ENCODE measurements around the gene FAM184A. TPM values are rescaled to one million over a fixed set of nuclear protein-coding genes. Genes with fewer than 3 reads are reported as not detected.

The FAM184A gene
- total RNA-seq, 1 experiment from 2014 or later = 0.97 TPM

DNA sequence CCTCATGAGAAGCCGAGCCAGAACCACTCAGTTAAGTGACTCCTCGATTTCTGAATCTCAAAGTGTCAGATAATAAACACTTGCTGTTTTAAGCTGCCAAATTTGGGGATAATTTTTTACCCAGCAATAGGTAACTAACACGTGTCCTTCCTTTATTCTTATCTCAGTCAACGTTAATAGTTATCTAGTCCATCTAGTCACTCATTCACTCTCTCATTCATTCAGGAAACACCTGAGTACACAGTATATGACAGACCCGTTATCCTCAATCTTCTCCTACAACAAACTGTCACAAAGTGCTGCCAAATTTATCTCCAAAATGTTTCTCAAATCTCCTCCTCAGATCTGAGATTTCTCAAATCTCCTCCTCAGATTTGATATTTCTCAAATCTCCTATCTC lies 13.1 kb downstream of the FAM184A start:
- H3K4me1 ChIP-seq (ENCODE audit: insufficient read depth, low read length, poor library complexity, severe bottlenecking) = no peaks in the 10 kb centered on the region
- intact Hi-C loops (cut with micrococcal nuclease; ENCODE audit: unreplicated experiment) = no loop called here
- no peak overlapping the region for H3K4me3 ChIP-seq (ENCODE audit: low read depth, low read length, poor library complexity, severe bottlenecking)
- no peak for DNase-seq (ENCODE audit: low spot score)
- H3K27me3 ChIP-seq (replicated peaks; ENCODE audit: insufficient read depth, low read depth, low read length, poor library complexity) = no peaks in the 10 kb centered on the region
- POLR2A ChIA-PET (ENCODE audit: low non-redundant PET) = no interaction called here
- TF ChIP-seq EZH2 (IDR thresholded peaks at IDR 0.05; ENCODE audit: borderline replicate concordance, low read depth, low read length, poor library complexity, severe bottlenecking) = no peak
- TF ChIP-seq, protein P1, sequence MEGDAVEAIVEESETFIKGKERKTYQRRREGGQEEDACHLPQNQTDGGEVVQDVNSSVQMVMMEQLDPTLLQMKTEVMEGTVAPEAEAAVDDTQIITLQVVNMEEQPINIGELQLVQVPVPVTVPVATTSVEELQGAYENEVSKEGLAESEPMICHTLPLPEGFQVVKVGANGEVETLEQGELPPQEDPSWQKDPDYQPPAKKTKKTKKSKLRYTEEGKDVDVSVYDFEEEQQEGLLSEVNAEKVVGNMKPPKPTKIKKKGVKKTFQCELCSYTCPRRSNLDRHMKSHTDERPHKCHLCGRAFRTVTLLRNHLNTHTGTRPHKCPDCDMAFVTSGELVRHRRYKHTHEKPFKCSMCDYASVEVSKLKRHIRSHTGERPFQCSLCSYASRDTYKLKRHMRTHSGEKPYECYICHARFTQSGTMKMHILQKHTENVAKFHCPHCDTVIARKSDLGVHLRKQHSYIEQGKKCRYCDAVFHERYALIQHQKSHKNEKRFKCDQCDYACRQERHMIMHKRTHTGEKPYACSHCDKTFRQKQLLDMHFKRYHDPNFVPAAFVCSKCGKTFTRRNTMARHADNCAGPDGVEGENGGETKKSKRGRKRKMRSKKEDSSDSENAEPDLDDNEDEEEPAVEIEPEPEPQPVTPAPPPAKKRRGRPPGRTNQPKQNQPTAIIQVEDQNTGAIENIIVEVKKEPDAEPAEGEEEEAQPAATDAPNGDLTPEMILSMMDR (conservative IDR thresholded peaks at IDR 0.05; ENCODE audit: low read depth, low read length) = no peak
- CTCF ChIA-PET = no interaction called here
- H3K9me3 ChIP-seq (ENCODE audit: low read depth, low read length, poor library complexity, severe bottlenecking) = no peaks in the 10 kb centered on the region
- no peak overlapping the region for H3K27ac ChIP-seq (ENCODE audit: low read depth, low read length, poor library complexity, severe bottlenecking)
- no TSS peak for BruUV-seq (replicated peaks)
- no peaks in the 10 kb centered on the region for H3K36me3 ChIP-seq (ENCODE audit: insufficient read depth, low read length, poor library complexity, severe bottlenecking)

DNA sequence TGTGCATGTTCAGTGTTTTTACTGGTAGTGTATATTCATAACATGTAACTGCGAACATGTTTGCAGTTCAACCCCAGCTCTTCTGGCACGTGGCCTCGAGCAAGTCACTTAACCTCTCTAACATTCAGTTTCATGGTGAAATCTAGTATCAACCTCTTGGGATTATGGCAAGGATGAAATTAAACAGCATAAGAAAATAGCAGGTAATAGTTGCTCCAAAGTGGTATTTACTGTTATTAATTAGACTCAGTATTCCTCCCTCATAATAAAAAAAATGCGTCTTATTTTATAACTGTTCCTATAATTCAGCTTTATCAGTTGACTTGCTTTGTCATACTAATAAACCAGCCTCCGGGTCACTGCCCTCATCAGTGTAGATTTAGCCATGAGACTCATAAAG lies 15.0 kb downstream of the FAM184A start:
- H3K9me3 ChIP-seq (ENCODE audit: low read depth, low read length, poor library complexity, severe bottlenecking) = no peaks in the 10 kb centered on the region
- no peak overlapping the region for H3K27ac ChIP-seq (ENCODE audit: low read depth, low read length, poor library complexity, severe bottlenecking)
- no TSS peak for BruUV-seq (replicated peaks)
- H3K36me3 ChIP-seq (ENCODE audit: insufficient read depth, low read length, poor library complexity, severe bottlenecking) = no peaks in the 10 kb centered on the region
- POLR2A ChIA-PET (ENCODE audit: low non-redundant PET) = no interaction called here
- no peak for DNase-seq (ENCODE audit: low spot score)
- CTCF ChIA-PET = no interaction called here
- H3K27me3 ChIP-seq (replicated peaks; ENCODE audit: insufficient read depth, low read depth, low read length, poor library complexity) = no peaks in the 10 kb centered on the region
- intact Hi-C loops (cut with micrococcal nuclease; ENCODE audit: unreplicated experiment) = no loop called here
- H3K4me1 ChIP-seq (ENCODE audit: insufficient read depth, low read length, poor library complexity, severe bottlenecking) = no peaks in the 10 kb centered on the region
- no peak overlapping the region for H3K4me3 ChIP-seq (ENCODE audit: low read depth, low read length, poor library complexity, severe bottlenecking)
- TF ChIP-seq, protein P1 (conservative IDR thresholded peaks at IDR 0.05; ENCODE audit: low read depth, low read length) = no peak
- TF ChIP-seq EZH2 (IDR thresholded peaks at IDR 0.05; ENCODE audit: borderline replicate concordance, low read depth, low read length, poor library complexity, severe bottlenecking) = no peak

DNA sequence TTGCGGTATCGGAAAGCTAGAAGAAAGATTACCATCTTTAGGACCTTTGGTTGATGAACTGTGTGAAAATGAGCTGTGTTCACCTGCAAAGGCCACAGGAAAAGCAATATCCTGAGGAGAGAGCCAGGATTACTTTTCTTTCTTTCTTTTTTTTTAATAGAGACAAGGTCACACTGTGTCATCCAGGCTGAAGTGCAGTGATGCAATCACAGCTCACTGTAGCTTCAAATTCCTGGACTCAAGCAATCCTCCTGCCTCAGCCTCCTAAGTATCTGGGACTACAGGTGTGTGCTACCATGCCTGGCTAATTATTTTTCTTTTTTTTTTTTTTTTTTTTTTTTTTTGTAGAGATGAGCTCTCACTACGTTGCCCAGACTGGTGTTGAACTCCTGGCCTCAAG lies 17.2 kb downstream of the FAM184A start:
- H3K9me3 ChIP-seq (ENCODE audit: low read depth, low read length, poor library complexity, severe bottlenecking) = no peaks in the 10 kb centered on the region
- no peak overlapping the region for H3K4me3 ChIP-seq (ENCODE audit: low read depth, low read length, poor library complexity, severe bottlenecking)
- no peaks in the 10 kb centered on the region for H3K36me3 ChIP-seq (ENCODE audit: insufficient read depth, low read length, poor library complexity, severe bottlenecking)
- no peak for DNase-seq (ENCODE audit: low spot score)
- no peaks in the 10 kb centered on the region for H3K4me1 ChIP-seq (ENCODE audit: insufficient read depth, low read length, poor library complexity, severe bottlenecking)
- H3K27ac ChIP-seq (ENCODE audit: low read depth, low read length, poor library complexity, severe bottlenecking) = no peak overlapping the region
- ChIA-PET CTCF (no interaction called here), POLR2A (ENCODE audit: low non-redundant PET) (no interaction called here)
- intact Hi-C loops (cut with micrococcal nuclease; ENCODE audit: unreplicated experiment) = no loop called here
- H3K27me3 ChIP-seq (replicated peaks; ENCODE audit: insufficient read depth, low read depth, low read length, poor library complexity) = no peaks in the 10 kb centered on the region
- no TSS peak for BruUV-seq (replicated peaks)
- TF ChIP-seq EZH2 (IDR thresholded peaks at IDR 0.05; ENCODE audit: borderline replicate concordance, low read depth, low read length, poor library complexity, severe bottlenecking) = no peak
- TF ChIP-seq, protein P1 (conservative IDR thresholded peaks at IDR 0.05; ENCODE audit: low read depth, low read length) = no peak
